HepG2 (cell line): ENCODE measurements around the gene F2RL3. TPM values are rescaled to one million over a fixed set of nuclear protein-coding genes. Genes with fewer than 3 reads are reported as not detected.

ENCODE experiments used
- ATAC-seq: fragments of 200-7000 bp; cut with Tn5 transposase; 3 replicates; pipeline ENCODE4 v1.9.1; 2020; ENCODE audit warnings: mild to moderate bottlenecking, moderate library complexity
- BruUV-seq: library from RNA; stranded (reverse); fragments of 400-500 nt; replicated peaks from 2 replicates; lab custom pipeline; 2021; lab: Mats Ljungman, UMichigan
- CTCF ChIA-PET: fragments of 300-600 bp; formaldehyde crosslinking; extraction: SDS; loops from one replicate; lab custom pipeline; 2021; ENCODE audit warnings: low total read pairs, inconsistent platforms, low intra/inter-chr PET ratio; lab: Yijun Ruan, JAX
- POLR2A ChIA-PET: fragments of 350-600 bp; sonication (Branson Sonifier 250); formaldehyde crosslinking; loops from one replicate; lab custom pipeline; 2020; ENCODE audit warnings: antibody characterized with exemption, inconsistent platforms; lab: Yijun Ruan, JAX
- DNase-seq: peaks from one replicate; pipeline ENCODE4 v3.0.0-alpha.2; 2015; ENCODE audit warnings: low spot score
- FAIRE-seq: peaks from 3 replicates; lab custom pipeline; 2011; peaks lifted over from hg19 to GRCh38; lab: Jason Lieb, UNC
- H2AFZ ChIP-seq: one replicate; pipeline ENCODE4 v1.6.1; 2011; ENCODE audit warnings: low read length, inconsistent platforms
- H3K27ac ChIP-seq: fragments of 300-600 bp; 3 replicates; pipeline ENCODE4 v1.8.0; 2011; ENCODE audit warnings: mixed run types, mild to moderate bottlenecking, mixed read lengths, low read length, inconsistent platforms; ENCODE audit not compliant: insufficient read depth; ENCODE audit errors: extremely low read length
- H3K27me3 ChIP-seq, 2 experiments: fragments of 200-600 bp in 1 of 2; 2 replicates in 1 of 2; 3 replicates in 1 of 2; pipeline versions ENCODE4 v1.6.0 to v1.8.0; 2011; ENCODE audit warnings: low read length in 2 of 2, mild to moderate bottlenecking in 2 of 2, moderate library complexity in 2 of 2, inconsistent platforms in 1 of 2; ENCODE audit not compliant: insufficient read depth in 2 of 2, control insufficient read depth in 1 of 2
- H3K36me3 ChIP-seq, 2 experiments: fragments of 200-600 bp in 1 of 2; replicated peaks in 1 of 2; 2 replicates in 1 of 2; 3 replicates in 1 of 2; pipeline versions ENCODE4 v1.5.1 to v1.8.0; 2011; ENCODE audit warnings: low read length in 2 of 2, inconsistent platforms in 1 of 2; ENCODE audit not compliant: insufficient read depth in 2 of 2, control insufficient read depth in 1 of 2
- H3K4me1 ChIP-seq: 2 replicates; pipeline ENCODE4 v1.5.1; 2012; ENCODE audit warnings: low read length, inconsistent platforms; ENCODE audit not compliant: insufficient read depth
- H3K4me2 ChIP-seq: 2 replicates; pipeline ENCODE4 v1.6.0; 2011; ENCODE audit warnings: low read depth, low read length, inconsistent platforms
- H3K4me3 ChIP-seq, 3 experiments: fragments of 200-600 bp in 1 of 3; sonication (generic), shearing (Covaris generic) in 1 of 3; replicated peaks in 1 of 3; 2 replicates each; pipeline ENCODE4 v1.5.1; 2011 to 2016; ENCODE audit warnings: low read length in 3 of 3, inconsistent platforms in 2 of 3, low read depth in 2 of 3, mild to moderate bottlenecking in 2 of 3, control low read depth in 1 of 3, mixed read lengths in 1 of 3; ENCODE audit not compliant: insufficient read depth in 1 of 3
- H3K79me2 ChIP-seq: one replicate; pipeline ENCODE4 v1.6.1; 2011; ENCODE audit warnings: low read length, inconsistent platforms; ENCODE audit not compliant: insufficient read depth
- H3K9ac ChIP-seq: 2 replicates; pipeline ENCODE4 v1.6.0; 2011; ENCODE audit warnings: mild to moderate bottlenecking, low read depth, low read length, inconsistent platforms; ENCODE audit not compliant: insufficient read depth
- H3K9me3 ChIP-seq: 2 replicates; pipeline ENCODE4 v1.5.1; 2012; ENCODE audit warnings: mild to moderate bottlenecking, low read length
- H4K20me1 ChIP-seq: 2 replicates; pipeline ENCODE4 v1.6.0; 2011; ENCODE audit warnings: inconsistent platforms, mild to moderate bottlenecking, low read length, moderate library complexity; ENCODE audit not compliant: insufficient read depth
- ATF7-NPFF ChIP-seq: sonication (generic); formaldehyde crosslinking; IDR thresholded peaks from 2 replicates; pipeline ENCODE4 v1.8.1; 2023; ENCODE audit warnings: mild to moderate bottlenecking, low read depth, missing genetic modification reagents, moderate library complexity
- HBP1 ChIP-seq: IDR thresholded peaks from 2 replicates; pipeline ENCODE4 v1.6.1; 2016; ENCODE audit warnings: low read depth, control low read depth
- MXD3 ChIP-seq: IDR thresholded peaks from 2 replicates; pipeline ENCODE4 v1.6.1; 2016; ENCODE audit warnings: mild to moderate bottlenecking, missing biosample characterization, missing genetic modification reagents
- POLR2A ChIP-seq, 2 experiments: IDR thresholded peaks; 2 replicates each; pipeline ENCODE4 v1.6.1; 2011; ENCODE audit warnings: low read depth in 2 of 2, low read length in 2 of 2, mild to moderate bottlenecking in 1 of 2, moderate library complexity in 1 of 2; ENCODE audit not compliant: insufficient read depth in 1 of 2
- SMAD9 ChIP-seq: sonication (generic); formaldehyde crosslinking; IDR thresholded peaks from 2 replicates; pipeline ENCODE4 v1.5.1; 2020; ENCODE audit warnings: mild to moderate bottlenecking, missing genetic modification reagents
- ZBTB8A ChIP-seq: sonication (generic); formaldehyde crosslinking; IDR thresholded peaks from 2 replicates; pipeline ENCODE4 v1.4.0; 2020; ENCODE audit warnings: mild to moderate bottlenecking, low read depth, missing genetic modification reagents, borderline replicate concordance
- ZNF275 ChIP-seq: sonication (generic); formaldehyde crosslinking; IDR thresholded peaks from 2 replicates; pipeline ENCODE4 v1.8.0; 2022; ENCODE audit warnings: missing genetic modification reagents, mild to moderate bottlenecking, inconsistent platforms, borderline replicate concordance
- ZSCAN20 ChIP-seq: sonication (generic); formaldehyde crosslinking; IDR thresholded peaks from 2 replicates; pipeline ENCODE4 v1.4.0; 2020; ENCODE audit warnings: missing genetic modification reagents, mild to moderate bottlenecking, borderline replicate concordance
- WGBS: methylation state at CpG from one replicate; pipeline ENCODE4 v1.1.6; 2017; ENCODE audit warnings: low lambda C conversion rate; 5-methylcytosine and 5-hydroxymethylcytosine counted together
- in situ Hi-C: cut with HindIII; loops from 2 replicates; pipeline ENCODE4 v1.10.0; 2017; ENCODE audit warnings: low pct_unique_long_range_greater_than_20kb; ENCODE audit not compliant: extremely low pct_ligation_motif_present
- intact Hi-C: fragments of 100-400 bp; cut with micrococcal nuclease; formaldehyde crosslinking; loops from one replicate; pipeline ENCODE4 v1.10.0; 2022; ENCODE audit not compliant: unreplicated experiment
- polyA plus RNA-seq, 8 experiments: library from polyadenylated mRNA; depleted of rRNA in 3 of 8; stranded (reverse) in 7 of 8; unstranded in 1 of 8; fragments of >200 nt; fragmentation: Illumina TruSeq in 4 of 8; extraction: Trizol in 4 of 8; gene quantifications; 2 replicates each; pipeline versions ENCODE4 v1.2.1 to v1.2.3, GENCODE V29; 2011 to 2016; ENCODE audit warnings: low read depth in 4 of 8, missing spikeins in 1 of 8, mixed read lengths in 1 of 8; ENCODE audit not compliant: insufficient read depth in 1 of 8
- total RNA-seq, 5 experiments: library from RNA; depleted of rRNA; stranded (reverse); fragments of >200 nt; fragmentation: Illumina TruSeq; extraction: Trizol; gene quantifications; 2 replicates each; pipeline ENCODE4 v1.2.3, GENCODE V29; 2016; ENCODE audit warnings: low read depth in 1 of 5
- TF ChIP-seq, protein P1 (sequence below): sonication (generic); formaldehyde crosslinking; IDR thresholded peaks from 2 replicates; pipeline ENCODE4 v1.4.0; 2020; ENCODE audit warnings: mild to moderate bottlenecking, low read depth, missing genetic modification reagents
- TF ChIP-seq, protein P2 (sequence below): IDR thresholded peaks from 2 replicates; pipeline ENCODE4 v1.4.0; 2020; ENCODE audit warnings: mild to moderate bottlenecking, missing genetic modification reagents

Gene F2RL3
- total and polyA plus RNA-seq, 2 of the 13 experiments (the other 11 are each of a cell fraction or from before 2014, with no cell fraction given), result not detected

DNA sequence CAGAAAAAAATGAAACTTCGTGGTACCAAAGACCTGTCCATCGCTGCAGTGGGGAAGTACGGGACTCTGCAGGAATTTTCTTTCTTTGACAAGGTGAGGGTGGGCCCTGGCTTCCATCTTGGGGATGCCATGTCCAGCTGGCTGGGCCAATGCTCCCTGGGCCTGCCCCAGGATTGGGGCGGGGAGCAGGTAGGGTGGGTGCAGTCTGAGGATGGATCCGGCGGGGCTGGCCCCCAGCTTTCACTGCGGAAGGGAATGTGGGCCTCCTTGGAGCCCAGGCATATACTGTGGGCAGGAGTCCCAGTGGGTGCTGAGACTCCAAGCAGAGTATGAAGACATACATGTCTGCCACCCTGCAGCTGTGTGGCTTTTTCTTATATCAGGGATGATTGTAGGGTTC is 35.7 kb upstream of the F2RL3 start (continued):
- no peak for TF ChIP-seq ZSCAN20 (CRISPR knock-in tag)
- TF ChIP-seq ZBTB8A (CRISPR knock-in tag), result no peak
- no peak for TF ChIP-seq HBP1 (CRISPR knock-in tag)
- TF ChIP-seq ATF7-NPFF (CRISPR knock-in tag), result no peak

- DNase-seq (no peak), ATAC-seq (no peak), FAIRE-seq (no peak)
- H2AFZ ChIP-seq, result no peak overlapping the region
- no peaks in the 10 kb centered on the region for H4K20me1 ChIP-seq
- H3K9me3 ChIP-seq, result no peaks in the 10 kb centered on the region
- H3K9ac ChIP-seq, result no peak overlapping the region
- ChIA-PET CTCF (no interaction called here), POLR2A (interaction anchor here (1.4 kb wide), 1 partner anchor 30 kb away, joined by 3 read pairs; no protein-coding TSS in a partner anchor)
- in situ Hi-C loops (no loop called here), intact Hi-C loops (no loop called here)
- no peak overlapping the region for H3K4me2 ChIP-seq
- H3K4me1 ChIP-seq, result no peaks in the 10 kb centered on the region
- peaks cover 18 to 41% of the 10 kb centered on the region in 2 experiments for H3K36me3 ChIP-seq
- TF ChIP-seq POLR2A (IDR thresholded peaks at IDR 0.05; ENCODE audit: insufficient read depth in 1 of 2, low read depth in 2 of 2, low read length in 2 of 2) (no peak), SMAD9 (no peak), MXD3 (CRISPR knock-in tag) (no peak), ZNF275 (no peak)
- TF ChIP-seq, protein P1, sequence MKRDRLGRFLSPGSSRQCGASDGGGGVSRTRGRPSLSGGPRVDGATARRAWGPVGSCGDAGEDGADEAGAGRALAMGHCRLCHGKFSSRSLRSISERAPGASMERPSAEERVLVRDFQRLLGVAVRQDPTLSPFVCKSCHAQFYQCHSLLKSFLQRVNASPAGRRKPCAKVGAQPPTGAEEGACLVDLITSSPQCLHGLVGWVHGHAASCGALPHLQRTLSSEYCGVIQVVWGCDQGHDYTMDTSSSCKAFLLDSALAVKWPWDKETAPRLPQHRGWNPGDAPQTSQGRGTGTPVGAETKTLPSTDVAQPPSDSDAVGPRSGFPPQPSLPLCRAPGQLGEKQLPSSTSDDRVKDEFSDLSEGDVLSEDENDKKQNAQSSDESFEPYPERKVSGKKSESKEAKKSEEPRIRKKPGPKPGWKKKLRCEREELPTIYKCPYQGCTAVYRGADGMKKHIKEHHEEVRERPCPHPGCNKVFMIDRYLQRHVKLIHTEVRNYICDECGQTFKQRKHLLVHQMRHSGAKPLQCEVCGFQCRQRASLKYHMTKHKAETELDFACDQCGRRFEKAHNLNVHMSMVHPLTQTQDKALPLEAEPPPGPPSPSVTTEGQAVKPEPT (CRISPR knock-in tag), result no peak
- TF ChIP-seq, protein P2, sequence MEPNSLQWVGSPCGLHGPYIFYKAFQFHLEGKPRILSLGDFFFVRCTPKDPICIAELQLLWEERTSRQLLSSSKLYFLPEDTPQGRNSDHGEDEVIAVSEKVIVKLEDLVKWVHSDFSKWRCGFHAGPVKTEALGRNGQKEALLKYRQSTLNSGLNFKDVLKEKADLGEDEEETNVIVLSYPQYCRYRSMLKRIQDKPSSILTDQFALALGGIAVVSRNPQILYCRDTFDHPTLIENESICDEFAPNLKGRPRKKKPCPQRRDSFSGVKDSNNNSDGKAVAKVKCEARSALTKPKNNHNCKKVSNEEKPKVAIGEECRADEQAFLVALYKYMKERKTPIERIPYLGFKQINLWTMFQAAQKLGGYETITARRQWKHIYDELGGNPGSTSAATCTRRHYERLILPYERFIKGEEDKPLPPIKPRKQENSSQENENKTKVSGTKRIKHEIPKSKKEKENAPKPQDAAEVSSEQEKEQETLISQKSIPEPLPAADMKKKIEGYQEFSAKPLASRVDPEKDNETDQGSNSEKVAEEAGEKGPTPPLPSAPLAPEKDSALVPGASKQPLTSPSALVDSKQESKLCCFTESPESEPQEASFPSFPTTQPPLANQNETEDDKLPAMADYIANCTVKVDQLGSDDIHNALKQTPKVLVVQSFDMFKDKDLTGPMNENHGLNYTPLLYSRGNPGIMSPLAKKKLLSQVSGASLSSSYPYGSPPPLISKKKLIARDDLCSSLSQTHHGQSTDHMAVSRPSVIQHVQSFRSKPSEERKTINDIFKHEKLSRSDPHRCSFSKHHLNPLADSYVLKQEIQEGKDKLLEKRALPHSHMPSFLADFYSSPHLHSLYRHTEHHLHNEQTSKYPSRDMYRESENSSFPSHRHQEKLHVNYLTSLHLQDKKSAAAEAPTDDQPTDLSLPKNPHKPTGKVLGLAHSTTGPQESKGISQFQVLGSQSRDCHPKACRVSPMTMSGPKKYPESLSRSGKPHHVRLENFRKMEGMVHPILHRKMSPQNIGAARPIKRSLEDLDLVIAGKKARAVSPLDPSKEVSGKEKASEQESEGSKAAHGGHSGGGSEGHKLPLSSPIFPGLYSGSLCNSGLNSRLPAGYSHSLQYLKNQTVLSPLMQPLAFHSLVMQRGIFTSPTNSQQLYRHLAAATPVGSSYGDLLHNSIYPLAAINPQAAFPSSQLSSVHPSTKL (CRISPR knock-in tag), result no peak
- H3K4me3 ChIP-seq, result no peak overlapping the region
- H3K27ac ChIP-seq, result no peak overlapping the region
- H3K79me2 ChIP-seq, result no peaks in the 10 kb centered on the region
- WGBS, result over 99% methylated on average over 9 of the region's 9 CpGs
- no peaks in the 10 kb centered on the region for H3K27me3 ChIP-seq
- no TSS peak for BruUV-seq
Measured at GRCh38 chr19:16856091-16856490, 32.7 kb upstream of the F2RL3 start.
